Central memory CD8-positive, alpha-beta T cell (primary cell): ENCODE results near the gene TRPC4AP.

Source experiments
- ATAC-seq: fragments of 150-1000 bp; cut with Tn5 transposase; replicated peaks from 2 replicates; pipeline ENCODE4 v1.10.0; 2022; ENCODE audit warnings: mild to moderate bottlenecking, moderate FRiP score, moderate number of reproducible peaks; ENCODE audit not compliant: poor library complexity, severe bottlenecking; ENCODE audit errors: extremely low read depth
- DNase-seq, 2 donors: peaks; one replicate each; pipeline ENCODE4 v3.0.0; 2021; ENCODE audit warnings: low spot score in 2 of 2
- H3K27ac Mint-ChIP-seq: one replicate; pipeline ENCODE4 v1.8.0; 2022; ENCODE audit warnings: low read depth, mild to moderate bottlenecking, moderate library complexity, mixed read lengths
- H3K27me3 Mint-ChIP-seq: one replicate; pipeline ENCODE4 v1.8.0; 2022; ENCODE audit warnings: mixed read lengths
- H3K36me3 Mint-ChIP-seq: one replicate; pipeline ENCODE4 v1.8.0; 2022; ENCODE audit warnings: mild to moderate bottlenecking, moderate library complexity, mixed read lengths; ENCODE audit not compliant: insufficient read depth
- H3K4me1 Mint-ChIP-seq: one replicate; pipeline ENCODE4 v1.8.0; 2022; ENCODE audit warnings: mixed read lengths
- H3K4me3 Mint-ChIP-seq: one replicate; pipeline ENCODE4 v1.8.0; 2022; ENCODE audit warnings: mild to moderate bottlenecking, moderate library complexity, mixed read lengths
- H3K9me3 Mint-ChIP-seq: one replicate; pipeline ENCODE4 v1.8.0; 2022; ENCODE audit warnings: mixed read lengths

Gene TRPC4AP

DNA sequence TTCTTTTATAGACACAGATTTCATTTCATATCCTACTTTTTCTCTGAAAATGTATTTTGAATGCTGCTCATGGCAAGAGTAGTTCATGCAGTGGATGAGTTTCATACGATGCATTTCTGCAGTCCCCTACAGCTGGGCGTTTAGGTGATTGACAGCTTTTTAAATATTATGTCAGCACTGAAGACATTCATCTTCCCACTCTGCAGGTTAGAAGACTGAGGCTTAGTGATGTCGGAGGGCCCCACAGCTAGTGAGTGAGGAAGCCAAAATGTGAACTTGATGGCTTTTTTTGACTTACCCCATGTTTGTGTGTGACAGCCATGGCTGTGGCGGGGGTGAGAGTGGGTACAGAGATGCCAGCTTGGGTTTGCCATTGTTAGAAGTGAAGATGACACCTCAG is 103.5 kb downstream of the TRPC4AP start:
- no peak overlapping the region for H3K4me3 Mint-ChIP-seq
- ATAC-seq (no peak), DNase-seq (no peak)
- H3K9me3 Mint-ChIP-seq, result no peaks in the 10 kb centered on the region
- peak overlapping the region; percentile 38 for H3K27ac Mint-ChIP-seq
- H3K27me3 Mint-ChIP-seq, result peaks cover 2% of the 10 kb centered on the region
- H3K4me1 Mint-ChIP-seq, result peaks cover 4% of the 10 kb centered on the region
- peaks cover 5% of the 10 kb centered on the region for H3K36me3 Mint-ChIP-seq

DNA sequence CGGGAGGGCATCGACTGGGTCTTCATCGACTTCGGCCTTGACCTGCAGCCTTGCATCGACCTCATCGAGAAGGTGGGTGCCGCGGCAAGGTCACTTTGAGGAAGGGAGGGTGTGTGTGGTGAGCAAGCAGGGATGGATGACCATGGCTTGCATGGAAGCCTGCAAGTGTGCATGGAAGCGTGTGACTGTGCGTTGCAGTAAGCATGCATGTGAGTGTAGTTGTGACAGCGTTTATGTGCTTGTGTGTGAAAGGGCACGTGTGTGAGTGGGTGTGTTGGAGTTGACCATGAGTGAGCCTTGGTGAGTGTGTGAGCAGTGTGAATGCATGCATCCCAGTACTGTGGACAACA is 104.4 kb downstream of the TRPC4AP start:
- ATAC-seq (no peak), DNase-seq (no peak)
- Mint-ChIP-seq H3K27ac (no peak overlapping the region), H3K27me3 (peaks cover 11% of the 10 kb centered on the region), H3K4me3 (no peak overlapping the region), H3K9me3 (no peaks in the 10 kb centered on the region), H3K4me1 (peaks cover 4% of the 10 kb centered on the region), H3K36me3 (peaks cover 5% of the 10 kb centered on the region)

DNA sequence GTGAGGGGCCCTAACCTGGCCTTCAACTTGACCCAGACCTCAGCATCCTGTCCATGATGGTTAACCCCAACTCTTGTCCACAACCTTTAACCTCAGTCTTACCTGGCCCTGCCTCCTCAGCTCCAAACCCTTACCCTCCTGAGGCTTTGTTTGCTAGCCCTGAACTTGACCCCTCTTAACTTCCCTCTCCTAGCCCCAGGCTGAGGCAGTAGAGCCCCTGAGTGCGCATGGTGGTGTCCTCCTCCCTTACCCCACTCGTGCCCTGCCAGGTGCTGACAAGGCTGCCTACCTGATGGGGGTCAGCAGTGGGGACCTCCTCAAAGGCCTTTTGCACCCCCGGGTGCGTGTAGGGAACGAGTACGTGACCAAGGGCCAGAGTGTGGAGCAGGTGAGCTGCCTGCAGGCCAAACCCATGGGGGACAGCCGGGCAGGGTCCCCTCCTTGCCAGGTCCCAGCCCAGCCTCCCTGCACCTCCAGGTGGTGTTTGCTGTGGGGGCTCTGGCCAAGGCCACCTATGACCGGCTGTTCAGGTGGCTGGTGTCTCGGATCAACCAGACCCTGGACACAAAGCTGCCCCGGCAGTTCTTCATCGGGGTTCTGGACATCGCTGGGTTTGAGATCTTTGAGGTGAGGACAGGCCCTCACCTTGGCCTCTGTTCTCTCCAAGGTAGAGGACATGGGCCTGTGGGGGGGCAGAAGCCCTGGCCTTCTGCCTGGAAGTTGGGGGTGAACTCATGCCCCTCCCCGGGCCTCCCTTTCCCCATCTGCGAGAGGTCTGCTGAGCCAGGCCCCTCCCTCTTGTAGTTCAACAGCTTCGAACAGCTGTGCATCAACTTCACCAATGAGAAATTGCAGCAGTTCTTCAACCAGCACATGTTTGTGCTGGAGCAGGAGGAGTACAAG is 105.1 kb downstream of the TRPC4AP start:
- no peaks in the 10 kb centered on the region for H3K9me3 Mint-ChIP-seq
- ATAC-seq (no peak), DNase-seq (no peak)
- H3K27me3 Mint-ChIP-seq, result peaks cover 17% of the 10 kb centered on the region
- no peak overlapping the region for H3K4me3 Mint-ChIP-seq
- H3K36me3 Mint-ChIP-seq, result peaks cover 5% of the 10 kb centered on the region
- no peak overlapping the region for H3K27ac Mint-ChIP-seq
- peaks cover 4% of the 10 kb centered on the region for H3K4me1 Mint-ChIP-seq

DNA sequence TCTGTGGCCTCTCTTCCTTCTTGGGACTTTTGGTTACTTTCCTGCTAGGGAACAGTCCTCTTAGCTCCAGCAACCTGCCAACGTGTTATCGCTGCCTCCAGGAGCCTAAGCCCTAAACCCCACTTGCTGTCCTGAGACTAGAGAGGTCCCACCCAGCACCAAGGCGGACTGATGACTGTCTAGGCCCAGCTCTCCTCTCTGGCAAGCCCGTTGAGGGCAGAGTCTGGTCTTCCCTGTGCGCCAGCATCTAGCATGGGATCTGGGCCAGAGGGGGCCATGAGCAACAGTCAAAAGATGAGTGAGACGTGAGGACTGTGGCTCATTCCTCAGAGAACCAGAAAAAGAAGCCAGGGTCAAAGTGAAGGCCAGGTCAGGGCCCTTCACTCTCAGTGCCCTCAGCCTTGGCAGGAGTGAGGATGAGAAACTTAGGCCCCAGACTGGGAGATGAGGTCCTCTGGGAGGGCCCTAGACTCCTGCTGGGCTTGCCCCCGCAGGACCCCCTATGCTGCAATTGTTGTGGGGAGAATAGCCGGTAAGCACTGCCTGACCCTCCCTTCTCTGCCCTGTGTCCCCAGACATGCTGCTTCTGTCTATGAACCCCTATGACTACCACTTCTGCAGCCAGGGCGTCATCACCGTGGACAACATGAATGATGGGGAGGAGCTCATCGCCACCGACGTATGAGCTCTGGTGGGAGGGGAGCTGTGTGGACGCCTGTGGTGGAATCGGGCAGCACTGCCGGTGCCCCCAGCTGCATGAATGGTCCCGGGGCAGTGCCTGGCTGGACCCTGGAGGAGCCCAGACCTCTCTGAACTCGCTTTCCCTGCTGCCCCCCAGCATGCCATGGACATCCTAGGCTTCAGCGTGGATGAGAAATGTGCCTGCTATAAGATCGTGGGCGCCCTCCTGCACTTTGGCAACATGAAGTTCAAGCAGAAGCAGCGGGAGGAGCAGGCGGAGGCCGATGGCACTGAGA is 106.0 kb downstream of the TRPC4AP start:
- Mint-ChIP-seq H3K4me3 (no peak overlapping the region), H3K9me3 (no peaks in the 10 kb centered on the region), H3K36me3 (peaks cover 5% of the 10 kb centered on the region), H3K4me1 (peaks cover 4% of the 10 kb centered on the region), H3K27me3 (peaks cover 27% of the 10 kb centered on the region), H3K27ac (no peak overlapping the region)
- ATAC-seq, result no peak
- no peak for DNase-seq

DNA sequence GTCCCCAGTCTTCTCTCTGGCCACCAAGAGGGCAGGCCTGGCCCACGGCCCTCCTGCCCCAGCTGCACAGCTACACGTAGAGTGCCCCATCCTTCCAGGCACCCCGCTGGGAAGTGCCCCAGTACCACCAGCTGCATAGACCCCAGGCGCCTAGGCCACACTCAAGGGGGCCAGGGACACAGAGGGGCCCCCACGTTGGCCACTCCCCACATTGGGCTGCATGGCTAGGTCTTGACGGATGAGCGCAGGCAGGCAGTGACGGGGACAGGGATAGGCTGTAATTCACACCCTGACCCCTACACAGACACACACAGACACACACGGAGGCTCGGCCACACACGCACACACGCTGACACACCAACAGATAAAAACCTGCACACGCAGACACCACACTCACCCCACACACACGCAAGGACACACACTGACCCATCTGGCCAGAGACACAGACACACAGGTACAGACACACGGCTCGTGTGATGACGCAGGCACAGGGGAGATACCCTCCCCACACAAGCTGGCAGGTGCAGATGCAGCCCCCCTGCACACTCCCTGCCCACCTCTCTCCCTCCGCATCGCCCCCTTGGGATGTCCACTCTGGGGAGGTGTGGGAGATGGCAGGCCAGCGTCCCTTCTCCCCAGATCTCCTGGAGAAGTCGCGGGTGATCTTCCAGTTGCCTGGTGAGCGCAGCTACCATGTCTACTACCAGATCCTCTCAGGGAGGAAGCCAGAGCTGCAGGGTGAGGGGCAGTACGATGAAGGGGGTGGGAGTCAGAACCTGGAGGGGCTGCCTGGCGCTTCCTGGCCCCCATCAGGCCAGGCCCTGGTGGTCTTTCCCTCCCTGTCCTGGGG is 106.9 kb downstream of the TRPC4AP start:
- no peak overlapping the region for H3K27ac Mint-ChIP-seq
- H3K4me3 Mint-ChIP-seq, result no peak overlapping the region
- H3K36me3 Mint-ChIP-seq, result peaks cover 2% of the 10 kb centered on the region
- peaks cover 4% of the 10 kb centered on the region for H3K4me1 Mint-ChIP-seq
- DNase-seq, result no peak
- ATAC-seq, result no peak
- no peaks in the 10 kb centered on the region for H3K9me3 Mint-ChIP-seq
- H3K27me3 Mint-ChIP-seq, result peaks cover 36% of the 10 kb centered on the region

DNA sequence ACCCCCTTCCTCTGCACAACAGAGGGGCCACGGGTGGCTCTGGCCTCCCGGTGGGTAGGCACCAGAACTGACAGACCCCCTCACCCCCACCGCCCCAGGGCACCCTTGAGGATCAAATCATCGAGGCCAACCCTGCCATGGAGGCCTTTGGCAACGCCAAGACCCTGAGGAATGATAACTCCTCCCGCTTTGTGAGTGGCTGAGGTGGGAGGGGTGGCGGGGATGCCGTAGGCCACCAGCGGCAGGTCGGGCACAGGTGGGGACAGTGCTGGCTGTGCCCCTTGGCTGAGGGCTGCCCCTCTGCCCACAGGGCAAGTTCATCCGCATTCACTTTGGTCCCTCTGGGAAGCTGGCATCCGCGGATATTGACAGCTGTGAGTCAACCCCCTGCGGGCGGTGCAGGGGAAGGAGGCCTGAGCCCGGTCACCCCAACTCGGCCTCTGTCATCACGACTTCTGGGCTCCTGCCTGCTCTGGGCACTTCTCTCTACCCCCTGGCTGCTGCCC is 107.8 kb downstream of the TRPC4AP start:
- ATAC-seq (no peak), DNase-seq (no peak)
- H3K27me3 Mint-ChIP-seq, result peaks cover 36% of the 10 kb centered on the region
- H3K27ac Mint-ChIP-seq, result no peak overlapping the region
- H3K9me3 Mint-ChIP-seq, result no peaks in the 10 kb centered on the region
- no peak overlapping the region for H3K4me3 Mint-ChIP-seq
- peaks cover 4% of the 10 kb centered on the region for H3K4me1 Mint-ChIP-seq
- H3K36me3 Mint-ChIP-seq, result peaks cover 2% of the 10 kb centered on the region

DNA sequence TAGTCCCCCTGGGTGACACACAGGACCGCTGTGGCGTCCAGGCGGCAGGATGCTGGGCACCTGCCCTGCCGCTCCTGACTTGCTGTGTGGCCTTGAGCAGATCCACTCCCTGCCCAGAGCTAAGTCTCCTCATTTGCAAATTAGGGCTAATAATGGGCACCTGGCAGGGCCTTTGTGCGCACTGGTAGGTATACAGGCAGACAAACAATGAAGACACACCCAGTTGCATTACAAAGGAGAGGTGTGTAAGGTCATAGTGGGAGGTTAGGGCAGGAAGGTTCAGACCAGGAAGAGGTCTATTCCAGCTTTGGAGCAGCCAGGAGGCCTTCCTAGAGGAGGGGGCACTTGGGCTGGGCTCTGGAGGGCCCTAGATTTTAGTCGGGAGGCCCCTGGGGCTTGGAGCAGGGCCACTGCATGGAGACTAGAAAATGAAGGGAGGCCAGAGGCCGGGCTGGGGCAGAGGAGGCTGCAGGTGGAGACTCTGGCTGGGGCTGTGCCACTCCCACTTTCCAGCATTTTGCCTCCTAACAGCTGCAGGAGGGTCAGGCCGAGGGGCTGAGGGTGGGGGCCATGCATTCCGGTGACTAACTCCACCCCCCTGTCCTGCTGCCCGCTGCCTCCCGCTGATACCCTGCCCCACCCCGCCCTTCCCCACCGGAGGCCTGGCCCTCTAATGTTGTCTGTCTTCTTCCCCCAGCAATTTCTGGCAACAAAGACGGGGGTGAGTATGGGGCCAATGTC is 108.4 kb downstream of the TRPC4AP start:
- peaks cover 2% of the 10 kb centered on the region for H3K36me3 Mint-ChIP-seq
- H3K9me3 Mint-ChIP-seq, result no peaks in the 10 kb centered on the region
- H3K27ac Mint-ChIP-seq, result no peak overlapping the region
- H3K27me3 Mint-ChIP-seq, result peaks cover 36% of the 10 kb centered on the region
- peaks cover 4% of the 10 kb centered on the region for H3K4me1 Mint-ChIP-seq
- H3K4me3 Mint-ChIP-seq, result no peak overlapping the region
- DNase-seq, result no peak
- no peak for ATAC-seq

DNA sequence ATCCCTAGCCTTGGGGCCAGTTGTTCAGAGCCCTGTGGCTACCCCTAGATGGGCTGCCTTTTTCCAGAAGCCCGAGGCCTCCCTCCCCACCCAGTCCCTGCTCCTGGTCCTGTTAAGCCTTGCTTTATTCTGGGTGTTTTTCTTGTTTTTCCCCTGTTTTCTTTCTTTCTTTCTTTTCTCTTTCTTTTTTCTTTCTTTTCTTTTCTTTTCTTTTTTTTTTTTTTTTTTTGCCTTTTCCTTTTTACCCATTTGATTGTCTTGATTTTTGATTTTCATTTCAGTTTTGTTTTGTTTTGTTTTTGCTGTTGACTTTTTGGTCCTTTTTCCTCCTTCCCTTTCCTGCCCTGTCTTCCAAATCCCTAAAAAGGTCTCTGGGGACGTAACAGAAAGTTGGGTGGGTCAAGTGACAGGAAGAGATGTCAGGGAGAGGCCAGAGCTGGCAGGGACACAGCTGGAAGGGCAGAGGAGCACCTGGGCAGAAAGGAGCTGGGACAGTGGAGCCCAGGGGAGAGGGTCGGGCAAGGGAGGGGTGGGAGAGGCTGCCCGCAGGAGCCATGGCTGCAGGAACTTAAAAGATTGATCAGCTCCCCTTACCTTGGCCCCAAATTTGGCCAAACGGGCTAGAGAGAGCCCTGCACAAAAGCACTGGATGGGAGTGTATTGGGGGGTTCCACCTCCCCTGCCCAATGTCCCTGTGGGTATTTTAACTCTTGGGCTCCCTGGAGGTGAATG is 109.4 kb downstream of the TRPC4AP start:
- no peak for DNase-seq
- no peaks in the 10 kb centered on the region for H3K9me3 Mint-ChIP-seq
- peaks cover 2% of the 10 kb centered on the region for H3K36me3 Mint-ChIP-seq
- ATAC-seq, result no peak
- H3K27me3 Mint-ChIP-seq, result peaks cover 36% of the 10 kb centered on the region
- no peak overlapping the region for H3K4me3 Mint-ChIP-seq
- H3K27ac Mint-ChIP-seq, result peak overlapping the region; percentile 42
- peaks cover 4% of the 10 kb centered on the region for H3K4me1 Mint-ChIP-seq

DNA sequence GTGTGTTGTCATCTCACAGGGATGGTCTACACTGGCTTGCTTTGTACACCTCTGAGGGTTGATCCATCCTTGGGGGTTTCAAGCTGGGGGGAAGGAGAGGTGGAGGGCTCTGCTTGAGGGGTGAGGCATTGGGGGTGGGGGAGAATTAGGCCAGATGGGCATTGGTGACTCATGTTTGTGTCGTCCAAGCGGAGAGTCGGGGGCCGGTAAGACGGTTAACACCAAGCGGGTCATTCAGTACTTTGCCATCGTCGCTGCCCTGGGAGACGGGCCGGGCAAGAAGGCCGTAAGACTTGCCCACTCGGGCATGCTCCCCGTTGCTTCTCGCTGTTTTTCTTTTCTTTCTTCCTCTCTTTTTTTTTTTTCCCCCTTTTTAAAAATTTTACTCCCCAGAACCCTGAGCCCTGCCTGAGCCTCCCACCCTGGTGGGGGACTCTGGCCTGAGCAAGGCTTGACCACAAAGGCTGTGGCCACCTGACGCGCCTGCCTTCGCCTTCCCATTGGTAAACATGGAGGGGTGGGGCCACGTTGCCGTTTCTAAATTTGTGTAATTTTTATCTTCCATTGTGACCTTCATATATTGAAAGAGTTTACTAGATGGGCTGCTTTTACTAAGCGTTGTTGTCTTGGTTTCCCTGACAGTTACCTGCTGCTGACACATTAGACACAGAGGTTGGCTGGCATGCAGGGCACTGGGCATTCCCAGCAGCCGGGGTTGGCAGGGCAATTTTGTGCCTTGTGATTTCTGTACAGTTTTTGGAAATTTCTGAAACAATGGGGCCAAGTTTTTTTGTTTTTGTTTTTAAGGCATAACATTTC is 110.1 kb downstream of the TRPC4AP start:
- Mint-ChIP-seq H3K36me3 (peaks cover 2% of the 10 kb centered on the region), H3K4me1 (peaks cover 4% of the 10 kb centered on the region), H3K9me3 (no peaks in the 10 kb centered on the region), H3K27me3 (peaks cover 40% of the 10 kb centered on the region), H3K27ac (peak overlapping the region; percentile 42), H3K4me3 (no peak overlapping the region)
- ATAC-seq (no peak), DNase-seq (no peak)

DNA sequence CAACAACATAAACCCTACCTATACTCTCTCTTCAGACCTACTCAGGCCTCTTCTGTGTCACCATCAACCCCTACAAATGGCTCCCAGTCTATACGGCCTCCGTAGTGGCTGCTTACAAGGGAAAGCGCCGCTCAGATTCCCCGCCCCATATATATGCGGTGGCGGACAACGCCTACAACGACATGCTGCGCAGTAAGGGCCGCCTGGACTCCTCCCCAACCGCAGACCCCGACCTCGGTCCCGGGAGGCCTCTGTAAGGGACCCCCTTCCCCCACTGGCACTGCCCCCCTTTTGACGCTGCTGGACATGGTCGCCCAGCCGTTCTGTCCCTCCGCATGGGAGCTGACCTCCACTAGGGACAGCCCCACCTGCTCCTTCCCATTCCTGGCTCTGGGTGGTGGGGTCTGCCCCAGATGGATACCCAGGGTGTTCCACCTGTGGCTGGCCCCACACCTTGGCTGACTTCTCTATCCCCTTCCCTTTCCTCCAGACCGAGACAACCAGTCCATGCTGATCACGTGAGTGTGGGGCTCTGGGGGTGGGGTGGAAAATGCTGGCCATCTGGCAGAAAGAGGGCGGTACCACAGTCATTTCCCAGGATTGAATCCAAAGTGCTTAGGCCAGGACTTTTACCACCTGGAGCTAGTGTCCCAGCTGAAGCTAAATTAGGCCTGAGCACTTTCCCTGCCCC is 111.9 kb downstream of the TRPC4AP start:
- H3K9me3 Mint-ChIP-seq, result no peaks in the 10 kb centered on the region
- H3K27me3 Mint-ChIP-seq, result peaks cover 50% of the 10 kb centered on the region
- H3K27ac Mint-ChIP-seq, result no peak overlapping the region
- peaks cover 2% of the 10 kb centered on the region for H3K36me3 Mint-ChIP-seq
- peaks cover 1% of the 10 kb centered on the region for H3K4me1 Mint-ChIP-seq
- ATAC-seq (no peak), DNase-seq (no peak)
- no peak overlapping the region for H3K4me3 Mint-ChIP-seq
